Stimulated activated naive CD8-positive, alpha-beta T cell treated with anti-CD3 and anti-CD28 coated beads, Interleukin-15, amount 100 ng/mL, for 72 hours (primary cell): Measurements from ENCODE around the gene NEK1.

Experiments
- ATAC-seq: fragments of 150-1000 bp; cut with Tn5 transposase; 2 replicates; pipeline ENCODE4 v1.10.0; 2021; ENCODE audit warnings: mild to moderate bottlenecking, moderate library complexity
- DNase-seq, 2 donors: peaks; one replicate each; pipeline ENCODE4 v3.0.0; 2021 to 2022
- H3K27ac Mint-ChIP-seq, 2 donors: one replicate each; pipeline ENCODE4 v1.8.0; 2022; ENCODE audit warnings: mild to moderate bottlenecking in 2 of 2, mixed read lengths in 2 of 2, moderate library complexity in 2 of 2
- H3K27me3 Mint-ChIP-seq: one replicate; pipeline ENCODE4 v1.8.0; 2022; ENCODE audit warnings: mixed read lengths
- H3K4me1 Mint-ChIP-seq: one replicate; pipeline ENCODE4 v1.8.0; 2022; ENCODE audit warnings: mild to moderate bottlenecking, mixed read lengths
- H3K4me3 Mint-ChIP-seq, 2 donors: one replicate each; pipeline ENCODE4 v1.8.0; 2022; ENCODE audit warnings: mild to moderate bottlenecking in 2 of 2, mixed read lengths in 2 of 2, moderate library complexity in 1 of 2
- H3K9me3 Mint-ChIP-seq, 2 donors: one replicate each; pipeline ENCODE4 v1.8.0; 2022; ENCODE audit warnings: mixed read lengths in 2 of 2

NEK1 gene

DNA sequence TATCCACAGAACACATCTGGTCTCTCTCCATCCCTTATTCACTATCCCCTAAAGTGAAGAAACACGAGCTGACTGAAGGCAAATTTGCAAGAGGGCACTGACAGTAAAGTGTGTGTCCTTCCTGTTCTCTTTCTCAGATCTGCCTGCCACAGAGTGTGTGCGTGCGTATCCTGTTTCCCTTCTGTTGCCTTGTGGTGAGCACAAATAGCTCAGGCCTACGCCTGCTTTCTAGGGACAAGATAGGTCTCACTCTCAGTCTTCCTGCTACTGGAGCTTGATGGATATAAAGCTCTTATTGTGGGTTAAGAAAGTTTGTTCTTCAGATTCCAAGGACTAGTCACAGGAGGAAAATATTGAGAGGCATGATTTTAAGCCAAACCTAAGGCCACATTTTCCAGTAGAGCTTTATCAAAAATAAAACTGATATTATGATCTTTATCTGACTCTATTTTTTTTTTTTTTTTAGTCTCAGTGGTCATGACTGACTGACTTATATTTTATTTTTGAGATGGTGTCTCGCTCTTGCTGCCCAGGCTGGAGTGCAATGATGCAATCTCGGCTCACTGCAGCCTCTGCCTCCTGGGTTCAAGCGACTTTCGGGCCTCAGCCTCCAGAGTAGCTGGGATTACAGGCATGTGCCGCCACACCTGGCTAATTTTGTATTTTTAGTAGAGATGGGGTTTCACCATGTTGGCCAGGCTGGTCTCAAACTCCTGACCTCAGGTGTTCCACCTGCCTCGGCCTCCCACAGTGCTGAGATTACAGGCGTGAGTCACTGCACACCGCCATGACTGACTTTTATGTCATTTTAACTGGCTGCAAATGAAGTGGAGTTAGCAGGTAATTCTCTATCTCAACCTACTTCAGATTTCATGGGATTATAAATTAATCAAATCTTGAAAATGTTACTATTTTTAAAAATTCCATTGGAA is 201.3 kb downstream of the NEK1 start:
- peak; percentile 54 to 74 for DNase-seq
- Mint-ChIP-seq H3K27me3 (no peaks in the 10 kb centered on the region), H3K27ac (peak overlapping the region; percentile 83 to 88), H3K4me3 (peak overlapping the region; percentile 62 to 73), H3K4me1 (peaks cover 36% of the 10 kb centered on the region), H3K9me3 (no peaks in the 10 kb centered on the region)
- ATAC-seq, result peak; percentile 99

DNA sequence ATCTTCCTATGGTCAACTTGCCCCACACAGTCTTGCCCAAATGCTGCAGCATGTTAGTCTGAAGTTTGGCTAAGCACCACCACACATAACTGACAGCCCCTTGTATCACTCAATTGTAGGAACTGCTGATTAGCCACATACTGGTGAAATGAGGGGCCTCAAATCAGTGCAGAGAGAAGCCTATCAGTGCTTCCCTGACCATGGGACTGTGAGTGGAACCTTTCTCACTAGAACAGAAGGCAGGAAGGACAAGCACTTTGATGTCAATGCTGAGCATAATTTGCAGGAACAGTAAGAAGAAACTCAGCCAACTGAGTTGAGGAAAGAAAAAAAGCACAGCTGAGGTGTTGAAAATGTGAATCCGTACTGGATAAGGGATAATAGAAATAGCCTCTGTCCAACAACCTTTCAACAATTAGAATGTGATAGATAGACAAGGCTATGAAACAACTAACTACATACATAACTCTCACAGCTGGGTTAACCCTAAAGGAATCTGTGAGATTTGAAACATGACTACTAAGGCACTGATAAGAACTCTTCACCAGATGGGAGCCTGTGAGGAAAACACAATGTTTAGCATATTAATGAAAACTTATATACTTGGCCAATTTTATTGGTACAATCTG is 205.1 kb downstream of the NEK1 start:
- Mint-ChIP-seq H3K27ac (peak overlapping the region in 1 of 2 donors; percentile 1), H3K9me3 (no peaks in the 10 kb centered on the region), H3K4me1 (peaks cover 22% of the 10 kb centered on the region), H3K27me3 (no peaks in the 10 kb centered on the region), H3K4me3 (no peak overlapping the region)
- DNase-seq, result no peak
- ATAC-seq, result no peak

DNA sequence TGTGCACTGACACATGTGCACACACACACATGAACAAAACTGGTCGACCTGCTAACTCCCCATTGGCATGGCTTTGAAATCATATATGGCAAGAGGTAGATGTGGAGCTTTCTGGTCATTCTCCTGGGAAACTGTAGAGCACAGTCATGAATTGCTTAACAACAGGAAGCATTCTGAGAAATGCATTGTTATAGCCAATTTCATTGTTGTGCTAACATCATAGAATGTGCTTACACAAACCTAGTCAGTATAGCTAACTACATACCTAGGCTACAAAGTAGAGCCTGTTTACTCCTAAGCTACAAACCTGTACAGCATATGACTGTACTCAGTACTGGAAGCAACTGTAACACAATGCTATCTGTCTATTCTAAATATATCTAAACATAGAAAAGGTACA is 207.4 kb downstream of the NEK1 start:
- H3K9me3 Mint-ChIP-seq, result no peaks in the 10 kb centered on the region
- no peaks in the 10 kb centered on the region for H3K27me3 Mint-ChIP-seq
- peaks cover under 1% of the 10 kb centered on the region for H3K4me1 Mint-ChIP-seq
- ATAC-seq (no peak), DNase-seq (no peak)
- no peak overlapping the region for H3K4me3 Mint-ChIP-seq
- H3K27ac Mint-ChIP-seq, result no peak overlapping the region

- no peaks in the 10 kb centered on the region for H3K4me1 Mint-ChIP-seq
- H3K4me3 Mint-ChIP-seq, result no peak overlapping the region
- DNase-seq, result no peak
- H3K27me3 Mint-ChIP-seq, result no peaks in the 10 kb centered on the region
- H3K9me3 Mint-ChIP-seq, result no peaks in the 10 kb centered on the region
- H3K27ac Mint-ChIP-seq, result no peak overlapping the region
- ATAC-seq, result no peak
Measured at GRCh38 chr4:169400832-169401231, 211.6 kb downstream of the NEK1 start.

- Mint-ChIP-seq H3K27ac (no peak overlapping the region), H3K4me3 (no peak overlapping the region), H3K9me3 (no peaks in the 10 kb centered on the region), H3K4me1 (no peaks in the 10 kb centered on the region), H3K27me3 (no peaks in the 10 kb centered on the region)
- no peak for DNase-seq
- no peak for ATAC-seq
Measured at GRCh38 chr4:169399976-169400767, 212.2 kb downstream of the NEK1 start.

GRCh38 chr4:169398316-169398715 is 214.1 kb downstream of the NEK1 start:
- DNase-seq (no peak), ATAC-seq (no peak)
- Mint-ChIP-seq H3K9me3 (no peaks in the 10 kb centered on the region), H3K4me1 (no peaks in the 10 kb centered on the region), H3K27me3 (no peaks in the 10 kb centered on the region), H3K4me3 (no peak overlapping the region), H3K27ac (no peak overlapping the region)

- DNase-seq, result no peak
- Mint-ChIP-seq H3K27ac (no peak overlapping the region), H3K9me3 (no peaks in the 10 kb centered on the region), H3K27me3 (no peaks in the 10 kb centered on the region), H3K4me3 (no peak overlapping the region), H3K4me1 (no peaks in the 10 kb centered on the region)
- no peak for ATAC-seq
Measured at GRCh38 chr4:169397762-169398161, 214.6 kb downstream of the NEK1 start.

DNA sequence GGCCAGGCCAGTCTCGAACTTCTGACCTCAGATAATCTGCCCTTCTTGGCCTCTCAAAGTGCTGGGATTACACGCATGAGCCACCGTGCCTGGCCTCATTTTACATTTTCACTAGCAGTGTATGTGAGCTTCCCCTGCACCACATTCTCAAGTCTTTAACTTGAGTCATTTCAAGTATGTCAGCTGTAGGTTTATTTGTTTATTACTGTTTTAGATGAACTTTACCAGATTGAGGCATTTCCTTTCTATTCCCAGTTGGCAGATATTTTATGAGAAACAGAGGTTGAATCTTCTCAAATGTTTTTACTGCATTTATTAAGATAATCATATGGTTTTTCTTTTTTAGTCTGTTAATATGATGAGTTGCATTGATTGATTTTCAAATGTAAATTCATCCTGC is 227.0 kb downstream of the NEK1 start:
- ATAC-seq, result no peak
- no peak overlapping the region for H3K27ac Mint-ChIP-seq
- no peaks in the 10 kb centered on the region for H3K4me1 Mint-ChIP-seq
- DNase-seq, result no peak
- no peaks in the 10 kb centered on the region for H3K27me3 Mint-ChIP-seq
- peaks cover 17 to 38% of the 10 kb centered on the region in 2 donors for H3K9me3 Mint-ChIP-seq
- no peak overlapping the region for H3K4me3 Mint-ChIP-seq

DNA sequence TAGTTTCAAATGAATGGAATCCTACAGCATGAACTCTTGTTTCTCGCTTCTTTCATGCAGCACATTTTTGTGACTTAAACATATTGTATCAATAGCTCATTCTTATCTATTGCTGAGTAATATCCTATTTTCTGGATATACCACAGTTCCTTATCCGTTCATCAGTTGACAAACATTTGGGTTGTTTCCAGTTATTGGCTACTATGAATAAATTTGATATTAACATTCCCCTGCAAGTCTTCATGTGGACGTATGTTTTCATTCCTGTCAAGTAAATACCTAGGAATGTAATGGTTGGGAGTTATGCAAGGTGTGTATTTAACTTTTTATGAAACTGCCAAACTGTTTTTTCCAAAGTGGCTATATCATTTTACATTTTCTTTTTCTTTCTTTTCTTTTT is 227.6 kb downstream of the NEK1 start:
- DNase-seq (no peak), ATAC-seq (no peak)
- H3K4me3 Mint-ChIP-seq, result no peak overlapping the region
- no peaks in the 10 kb centered on the region for H3K27me3 Mint-ChIP-seq
- H3K9me3 Mint-ChIP-seq, result peaks cover 12 to 34% of the 10 kb centered on the region in 2 donors
- H3K4me1 Mint-ChIP-seq, result no peaks in the 10 kb centered on the region
- no peak overlapping the region for H3K27ac Mint-ChIP-seq

- H3K4me3 Mint-ChIP-seq, result no peak overlapping the region
- DNase-seq (no peak), ATAC-seq (no peak)
Measured at GRCh38 chr4:169383724-169384123, 228.7 kb downstream of the NEK1 start.

DNA sequence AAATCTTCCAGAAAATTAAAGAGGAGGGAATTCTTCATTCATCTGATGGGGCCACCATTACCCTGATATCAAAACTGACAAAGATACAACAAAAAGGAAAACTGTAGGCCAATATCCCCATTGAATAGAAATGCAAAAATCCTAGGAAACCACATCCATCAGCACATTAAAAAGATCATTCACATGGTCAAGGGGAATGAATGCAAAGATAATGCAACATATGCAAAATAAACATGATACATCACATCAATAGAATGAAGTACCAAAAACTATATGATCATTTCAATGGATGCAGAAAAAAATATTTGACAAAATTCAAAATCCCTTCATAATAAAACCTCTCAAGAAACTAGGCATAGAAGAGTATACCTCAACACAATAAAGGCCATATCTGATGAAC is 232.7 kb downstream of the NEK1 start:
- H3K9me3 Mint-ChIP-seq, result peaks cover 28 to 64% of the 10 kb centered on the region in 2 donors
- DNase-seq (no peak), ATAC-seq (no peak)
- no peak overlapping the region for H3K4me3 Mint-ChIP-seq
- no peak overlapping the region for H3K27ac Mint-ChIP-seq
- H3K27me3 Mint-ChIP-seq, result no peaks in the 10 kb centered on the region
- no peaks in the 10 kb centered on the region for H3K4me1 Mint-ChIP-seq

More at GRCh38 chr4:169383724-169384123, 228.7 kb downstream of the NEK1 start:
- H3K27ac Mint-ChIP-seq, result no peak overlapping the region
- H3K9me3 Mint-ChIP-seq, result peaks cover 6 to 37% of the 10 kb centered on the region in 2 donors
- no peaks in the 10 kb centered on the region for H3K27me3 Mint-ChIP-seq
- H3K4me1 Mint-ChIP-seq, result no peaks in the 10 kb centered on the region

DNA sequence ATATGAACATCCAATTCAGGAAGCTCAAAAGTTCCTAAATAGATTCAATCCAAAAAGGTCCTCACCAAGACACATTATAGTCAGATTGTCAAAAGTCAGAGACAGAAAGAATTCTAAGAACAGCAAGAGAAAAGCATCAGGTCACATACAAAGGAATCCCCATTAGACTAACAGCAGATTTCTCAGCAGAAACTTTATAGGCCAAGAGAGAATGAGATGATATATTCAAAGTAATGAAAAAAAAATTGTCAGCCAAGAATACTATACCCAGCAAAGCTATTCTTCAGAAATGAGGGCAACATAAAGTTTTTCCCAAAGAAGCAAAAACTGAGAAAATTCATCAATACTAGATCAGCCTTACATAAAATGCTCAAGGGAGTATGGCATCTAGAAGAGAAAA is 235.0 kb downstream of the NEK1 start:
- H3K4me1 Mint-ChIP-seq, result no peaks in the 10 kb centered on the region
- no peak for ATAC-seq
- DNase-seq, result no peak
- no peak overlapping the region for H3K4me3 Mint-ChIP-seq
- no peaks in the 10 kb centered on the region for H3K27me3 Mint-ChIP-seq
- peaks cover 28 to 66% of the 10 kb centered on the region in 2 donors for H3K9me3 Mint-ChIP-seq
- no peak overlapping the region for H3K27ac Mint-ChIP-seq

DNA sequence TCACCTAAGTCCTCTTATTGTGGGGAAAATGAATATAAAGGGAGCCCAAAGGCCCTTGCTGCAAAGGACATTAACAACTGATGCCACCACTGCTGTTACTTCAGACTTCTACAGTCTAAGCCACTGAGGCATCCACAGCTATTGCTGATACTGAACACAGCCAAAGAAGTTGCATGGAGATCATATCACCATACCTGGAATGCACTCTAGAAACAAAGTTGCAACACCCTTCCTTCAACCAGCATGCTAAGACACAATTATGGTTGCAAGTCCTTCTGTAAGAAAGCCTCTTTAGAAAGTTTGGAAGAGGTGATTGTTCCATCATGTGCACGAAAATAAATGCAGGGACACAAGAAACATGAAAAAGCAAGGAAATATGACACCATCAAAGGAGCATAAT is 236.0 kb downstream of the NEK1 start:
- H3K4me1 Mint-ChIP-seq, result no peaks in the 10 kb centered on the region
- no peak overlapping the region for H3K4me3 Mint-ChIP-seq
- H3K27ac Mint-ChIP-seq, result no peak overlapping the region
- no peaks in the 10 kb centered on the region for H3K27me3 Mint-ChIP-seq
- ATAC-seq (no peak), DNase-seq (no peak)
- peaks cover 22 to 56% of the 10 kb centered on the region in 2 donors for H3K9me3 Mint-ChIP-seq

DNA sequence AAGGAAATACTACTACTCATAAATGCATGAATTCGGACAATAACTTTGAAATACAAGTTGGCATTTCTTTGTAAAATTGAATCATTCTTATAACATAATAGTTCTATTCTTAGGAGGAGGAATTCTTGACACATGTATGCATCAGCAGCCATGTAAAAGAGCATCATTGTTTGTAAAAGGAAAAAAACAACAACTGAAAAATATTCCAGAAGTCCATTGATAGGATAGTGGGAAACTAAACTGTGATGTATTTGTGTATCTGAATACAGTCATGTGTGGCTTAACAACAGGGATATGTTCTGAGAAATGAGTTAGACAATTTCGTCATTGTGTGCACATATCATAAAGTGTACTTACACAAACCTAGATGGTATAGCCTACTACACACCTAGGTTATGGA is 239.6 kb downstream of the NEK1 start:
- Mint-ChIP-seq H3K9me3 (peaks cover 22 to 32% of the 10 kb centered on the region in 2 donors), H3K4me3 (no peak overlapping the region), H3K27ac (no peak overlapping the region), H3K27me3 (no peaks in the 10 kb centered on the region), H3K4me1 (no peaks in the 10 kb centered on the region)
- DNase-seq (no peak), ATAC-seq (no peak)

GRCh38 chr4:169369634-169370033 is 242.7 kb downstream of the NEK1 start:
- H3K9me3 Mint-ChIP-seq, result peaks cover 6 to 7% of the 10 kb centered on the region in 2 donors
- H3K27ac Mint-ChIP-seq, result peak overlapping the region in 1 of 2 donors; percentile 5
- ATAC-seq (no peak), DNase-seq (no peak)
- no peaks in the 10 kb centered on the region for H3K4me1 Mint-ChIP-seq
- no peak overlapping the region for H3K4me3 Mint-ChIP-seq
- H3K27me3 Mint-ChIP-seq, result no peaks in the 10 kb centered on the region

DNA sequence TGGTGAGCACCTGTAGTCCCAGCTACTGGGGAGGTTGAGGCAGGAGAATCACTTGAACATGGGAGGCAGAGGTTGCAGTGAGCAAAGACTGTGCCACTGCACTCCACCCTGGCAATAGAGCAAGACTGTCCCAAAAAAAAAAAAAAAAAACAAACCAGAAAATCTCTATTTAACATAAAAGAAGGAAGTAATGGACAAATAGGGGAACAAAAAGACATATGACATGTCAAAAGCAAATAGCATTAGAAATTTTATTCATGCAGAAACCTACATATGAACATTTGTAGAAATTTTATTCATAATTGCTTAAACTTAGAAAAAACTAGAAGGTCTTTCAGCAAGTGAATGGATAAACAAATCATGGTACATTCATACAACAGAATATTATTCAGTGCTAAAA is 244.6 kb downstream of the NEK1 start:
- no peak overlapping the region for H3K4me3 Mint-ChIP-seq
- peaks cover 6 to 7% of the 10 kb centered on the region in 2 donors for H3K9me3 Mint-ChIP-seq
- H3K27me3 Mint-ChIP-seq, result no peaks in the 10 kb centered on the region

More for the DNA sequence above, 244.6 kb downstream of the NEK1 start:
- ATAC-seq, result no peak
- Mint-ChIP-seq H3K27ac (no peak overlapping the region), H3K4me1 (no peaks in the 10 kb centered on the region)
- DNase-seq, result no peak
